Endometrial microvascular endothelial cells (primary cell): ENCODE data around the gene OR51E1. TPM values are rescaled to one million over a fixed set of nuclear protein-coding genes. Genes with fewer than 3 reads are reported as not detected.

Experiments used
- in situ Hi-C: cut with HindIII; loops from 2 replicates; pipeline ENCODE4 v1.10.0; 2017; ENCODE audit warnings: low sequenced_read_pairs, low pct_unique_long_range_greater_than_20kb; ENCODE audit errors: inconsistent ontology term
- total RNA-seq: library from RNA; depleted of rRNA; stranded (reverse); fragments of >200 nt; gene quantifications from one replicate; pipeline ENCODE4 v1.2.3, GENCODE V29; 2015; ENCODE audit errors: inconsistent ontology term

OR51E1 gene
- total RNA-seq, 1 donor from 2014 or later = not detected

DNA sequence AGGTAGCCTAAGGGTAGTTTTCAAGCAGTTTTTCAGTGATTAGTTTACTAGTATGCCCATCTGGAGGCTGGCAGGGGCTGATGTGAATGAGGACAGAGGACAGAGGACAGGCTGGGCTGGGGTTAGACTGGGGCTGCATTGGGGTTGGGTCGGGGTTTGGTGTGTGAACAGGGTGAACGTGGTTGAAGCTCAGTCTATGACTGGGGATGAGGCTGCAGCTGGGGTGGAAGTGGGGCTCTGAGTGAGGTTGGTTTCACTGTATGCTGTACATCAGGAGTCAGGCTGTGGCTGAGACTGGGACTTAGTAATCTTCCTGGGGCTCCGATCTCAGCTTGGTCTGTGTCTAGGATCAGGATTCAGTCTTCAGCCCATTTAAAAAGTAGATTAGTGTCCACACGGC is 451 bp downstream of the OR51E1 start:
- in situ Hi-C loops = no loop called here

DNA sequence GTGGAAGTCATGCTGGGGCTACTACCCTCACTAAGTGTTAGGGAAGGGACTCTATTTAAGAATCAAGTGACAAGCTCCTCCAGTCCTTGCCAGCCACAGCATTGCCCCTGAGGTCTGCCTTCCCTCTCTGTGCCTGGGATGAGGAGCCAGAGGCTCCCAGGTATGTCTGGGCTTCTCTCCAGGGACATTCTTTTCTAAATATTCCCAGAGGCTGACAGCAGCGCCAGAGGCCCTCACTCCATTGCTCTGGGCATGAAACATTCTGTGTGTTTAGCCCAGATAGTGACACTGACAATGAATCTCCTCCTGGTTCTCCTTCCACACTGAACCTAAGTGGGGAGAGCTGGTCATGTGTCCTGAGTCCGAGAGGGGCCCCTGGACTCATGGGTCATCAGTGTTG is 2.2 kb downstream of the OR51E1 start:
- in situ Hi-C loops = no loop called here

DNA sequence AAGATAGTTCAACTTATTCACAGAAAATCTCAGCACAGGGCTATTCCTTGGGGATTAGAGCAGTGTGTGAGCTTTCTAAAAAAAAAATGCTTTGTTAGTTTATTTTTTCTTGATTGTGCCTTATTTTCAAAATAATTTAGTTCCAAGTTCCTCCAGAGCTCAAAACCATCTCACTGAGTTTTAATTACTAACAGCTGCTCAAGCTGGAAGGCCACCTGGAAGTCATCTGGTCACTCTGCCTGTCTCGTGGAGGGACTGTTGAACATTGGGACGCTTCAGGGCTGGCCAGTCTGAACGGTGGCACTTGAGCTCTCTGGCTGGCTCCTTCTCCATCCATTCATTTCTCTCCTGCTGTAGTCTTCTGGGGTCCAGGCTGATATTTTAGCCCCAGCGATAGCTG is 4.0 kb downstream of the OR51E1 start:
- in situ Hi-C loops = no loop called here

DNA sequence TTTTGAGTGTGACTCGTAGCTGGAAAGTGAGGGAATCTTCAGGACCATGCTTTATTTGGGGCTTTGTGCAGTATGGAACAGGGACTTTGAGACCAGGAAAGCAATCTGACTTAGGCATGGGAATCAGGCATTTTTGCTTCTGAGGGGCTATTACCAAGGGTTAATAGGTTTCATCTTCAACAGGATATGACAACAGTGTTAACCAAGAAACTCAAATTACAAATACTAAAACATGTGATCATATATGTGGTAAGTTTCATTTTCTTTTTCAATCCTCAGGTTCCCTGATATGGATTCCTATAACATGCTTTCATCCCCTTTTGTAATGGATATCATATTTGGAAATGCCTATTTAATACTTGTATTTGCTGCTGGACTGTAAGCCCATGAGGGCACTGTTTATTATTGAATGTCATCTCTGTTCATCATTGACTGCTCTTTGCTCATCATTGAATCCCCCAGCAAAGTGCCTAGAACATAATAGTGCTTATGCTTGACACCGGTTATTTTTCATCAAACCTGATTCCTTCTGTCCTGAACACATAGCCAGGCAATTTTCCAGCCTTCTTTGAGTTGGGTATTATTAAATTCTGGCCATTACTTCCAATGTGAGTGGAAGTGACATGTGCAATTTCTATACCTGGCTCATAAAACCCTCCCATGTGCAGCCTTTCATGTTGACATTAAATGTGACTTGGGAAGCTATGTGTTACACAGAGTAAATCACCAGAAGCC is 11.0 kb downstream of the OR51E1 start:
- in situ Hi-C loops = no loop called here

DNA sequence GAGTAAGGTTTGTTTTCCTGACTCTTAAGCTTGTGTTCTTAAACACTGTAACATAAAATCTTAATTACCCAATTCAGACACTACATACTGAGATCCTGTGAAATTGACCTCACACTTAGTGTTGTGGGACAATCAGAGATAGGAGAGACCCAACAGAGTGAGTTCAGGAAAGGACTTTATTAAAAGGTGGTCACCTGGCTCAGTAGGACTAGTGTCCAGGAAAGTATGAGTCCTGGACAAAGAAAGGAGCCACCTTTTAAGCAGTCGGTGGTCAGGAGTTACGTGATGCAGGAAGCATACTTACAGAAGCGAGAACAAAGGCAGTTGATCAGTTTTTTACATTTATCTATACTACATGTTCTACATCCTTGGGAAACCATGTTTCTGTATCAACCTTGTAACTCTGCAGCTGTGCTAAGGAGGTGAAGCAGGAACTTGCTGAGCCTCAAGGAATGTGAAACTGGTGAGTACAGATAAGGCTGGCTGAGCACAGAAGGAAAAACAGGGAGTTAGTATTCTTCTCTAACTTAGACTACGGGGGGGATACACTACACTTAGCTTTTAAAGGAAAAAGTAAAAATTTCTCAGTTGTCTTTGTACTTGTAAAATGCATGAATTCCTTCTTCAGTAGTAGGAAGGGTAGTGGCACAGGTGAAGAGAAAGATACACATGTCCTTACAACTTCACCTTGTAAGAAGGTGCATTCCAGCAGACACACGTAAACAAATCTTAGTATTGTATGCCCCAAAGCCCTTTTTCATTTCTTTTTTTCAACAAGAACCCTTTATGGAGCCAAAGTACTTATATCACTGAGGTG is 15.1 kb downstream of the OR51E1 start:
- in situ Hi-C loops = no loop called here

DNA sequence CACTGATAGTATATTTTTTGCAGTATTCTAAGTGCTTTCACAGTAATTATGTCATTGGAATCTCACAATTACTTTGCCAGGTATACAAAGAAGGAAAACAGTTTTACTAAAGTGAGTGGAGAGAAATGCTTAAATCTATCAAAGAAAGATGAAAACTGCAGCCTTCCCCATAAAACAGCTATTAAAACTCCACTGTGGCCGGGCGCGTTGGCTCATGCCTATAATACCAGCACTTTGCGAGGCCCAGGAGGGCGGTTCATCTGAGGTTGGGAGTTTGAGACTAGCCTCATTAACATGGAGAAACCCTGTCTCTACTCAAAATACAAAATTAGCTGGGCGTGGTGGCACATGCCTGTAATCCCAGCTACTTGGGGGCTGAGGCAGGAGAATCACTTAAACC is 19.1 kb downstream of the OR51E1 start:
- in situ Hi-C loops = no loop called here

DNA sequence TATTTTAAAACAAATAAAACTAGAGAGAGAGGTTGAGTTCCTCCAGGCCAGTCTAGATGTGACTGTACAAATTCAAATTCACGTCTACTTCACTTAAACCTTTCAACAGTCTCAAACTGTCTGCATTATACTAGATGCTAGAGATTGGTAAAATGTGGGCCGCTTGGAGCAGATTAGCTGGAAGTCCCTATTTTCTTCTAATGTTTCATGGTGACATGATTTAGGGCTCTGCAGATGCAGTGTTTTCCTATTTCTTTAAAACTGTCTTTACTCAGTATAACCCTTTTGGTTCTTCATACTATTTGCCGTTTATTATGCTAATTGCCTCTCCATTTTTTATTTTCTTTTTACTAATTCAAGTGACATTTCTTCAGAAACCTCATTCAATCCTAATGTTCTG is 20.4 kb downstream of the OR51E1 start:
- in situ Hi-C loops = no loop called here

DNA sequence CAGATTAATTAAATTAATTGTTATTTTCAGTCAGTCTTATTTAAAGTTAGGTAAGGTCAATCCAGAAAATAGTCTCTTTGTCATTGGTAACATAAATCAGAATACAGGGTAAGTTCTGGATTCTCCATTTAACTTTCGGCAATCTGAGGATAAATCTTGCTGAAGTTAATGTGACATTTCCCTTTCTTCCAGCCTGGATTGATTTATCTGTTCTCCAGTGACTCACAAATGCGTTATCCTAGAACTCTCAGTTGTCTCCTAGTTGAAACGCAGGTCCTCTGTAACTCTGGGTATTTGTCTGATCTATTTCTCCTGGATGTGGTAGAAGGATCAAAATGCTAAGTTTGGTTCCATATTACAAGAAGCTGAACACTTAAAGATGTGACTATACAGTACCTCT is 21.0 kb downstream of the OR51E1 start:
- in situ Hi-C loops = no loop called here

DNA sequence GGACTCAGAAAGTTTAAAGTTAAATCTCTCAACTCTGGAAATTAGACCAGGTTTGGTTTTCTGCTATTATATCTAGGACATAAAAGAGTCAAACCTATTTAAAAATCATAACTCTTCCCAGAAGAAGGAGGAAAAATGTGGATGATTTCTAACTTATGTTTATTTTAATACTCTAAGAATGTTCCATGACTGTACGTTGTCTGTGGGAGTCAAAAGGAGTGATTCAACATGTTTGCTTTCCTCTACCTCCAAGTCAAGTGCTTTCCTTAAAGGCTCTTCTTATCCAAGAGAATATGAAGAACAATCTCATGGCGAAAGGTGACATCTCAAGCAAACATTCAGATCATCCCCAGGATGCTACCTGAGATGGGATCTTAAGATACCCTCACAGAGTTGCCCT is 21.6 kb downstream of the OR51E1 start:
- in situ Hi-C loops = no loop called here

DNA sequence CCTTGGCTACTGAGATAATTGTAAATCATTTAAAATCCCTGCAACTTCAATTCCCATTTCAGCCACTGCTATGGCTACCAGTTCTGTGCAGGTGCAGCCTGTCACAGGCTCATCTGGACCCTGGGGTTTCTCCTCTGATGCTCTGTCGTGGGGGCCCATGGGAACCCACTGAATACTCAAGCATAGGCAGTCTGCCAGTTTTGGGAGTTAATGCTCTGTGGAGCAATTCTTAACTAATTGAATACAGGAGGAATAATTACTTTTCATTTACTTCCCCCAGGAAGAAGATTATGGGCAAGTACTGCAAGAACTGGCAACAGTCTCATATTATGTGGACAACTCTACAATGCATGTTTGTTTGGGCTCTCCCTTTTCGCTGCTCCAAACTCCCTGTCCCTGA is 28.0 kb downstream of the OR51E1 start:
- in situ Hi-C loops = no loop called here

DNA sequence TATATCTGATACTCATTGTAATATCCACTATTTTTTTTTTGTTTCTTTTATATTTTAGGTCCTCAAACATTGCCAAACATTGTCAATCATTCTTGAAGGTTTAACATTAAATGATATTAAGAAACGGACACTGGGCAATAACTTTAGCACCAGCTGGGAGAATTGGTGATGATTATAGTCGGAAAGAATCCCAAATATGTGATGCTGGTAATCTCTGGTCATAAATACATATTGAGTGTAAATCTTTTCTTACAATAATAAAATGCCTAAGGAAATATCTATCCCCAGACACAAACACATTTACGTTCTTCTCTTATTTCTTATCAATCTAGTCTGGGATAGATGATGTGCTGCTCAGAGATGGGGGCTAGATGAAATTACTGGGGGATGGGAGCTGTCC is 28.7 kb downstream of the OR51E1 start:
- in situ Hi-C loops = no loop called here

DNA sequence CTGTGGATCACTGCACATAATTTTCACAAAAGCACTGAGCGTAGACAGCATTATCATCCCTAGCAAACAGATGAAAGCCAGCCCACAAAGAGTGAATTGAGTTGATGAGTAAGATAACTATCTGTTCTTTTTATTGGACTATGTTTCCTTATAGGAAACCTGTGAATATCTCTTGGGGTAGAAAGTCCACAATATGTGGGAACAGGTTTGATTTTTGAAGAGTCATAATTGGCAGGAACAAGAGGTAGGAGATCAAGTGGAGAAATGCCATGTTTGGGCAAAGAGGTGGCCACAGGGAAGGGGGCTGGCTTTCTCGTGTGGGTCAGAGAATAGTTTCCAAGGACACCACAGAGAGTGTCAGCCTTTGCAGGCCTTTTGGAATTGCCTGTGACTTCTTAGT is 30.0 kb downstream of the OR51E1 start:
- in situ Hi-C loops = no loop called here

DNA sequence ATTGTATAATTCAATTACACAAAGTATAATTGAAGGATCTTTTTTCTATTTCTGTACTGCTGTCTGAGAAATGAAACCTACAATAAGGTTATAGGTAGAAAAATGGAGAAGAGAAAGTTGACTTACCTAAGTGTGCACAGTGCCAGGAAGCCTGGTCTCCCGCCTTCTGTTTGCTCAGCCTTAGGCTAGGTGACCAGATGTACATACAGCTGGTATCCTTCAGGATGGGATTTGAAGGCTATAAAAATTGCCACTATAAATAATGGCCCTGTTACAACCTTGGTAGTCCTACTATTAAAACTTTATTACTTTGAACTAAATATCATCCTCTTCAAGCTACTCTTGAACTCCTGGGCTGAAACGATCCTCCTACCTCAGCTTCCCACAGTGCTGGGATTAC is 34.2 kb downstream of the OR51E1 start:
- in situ Hi-C loops = no loop called here

DNA sequence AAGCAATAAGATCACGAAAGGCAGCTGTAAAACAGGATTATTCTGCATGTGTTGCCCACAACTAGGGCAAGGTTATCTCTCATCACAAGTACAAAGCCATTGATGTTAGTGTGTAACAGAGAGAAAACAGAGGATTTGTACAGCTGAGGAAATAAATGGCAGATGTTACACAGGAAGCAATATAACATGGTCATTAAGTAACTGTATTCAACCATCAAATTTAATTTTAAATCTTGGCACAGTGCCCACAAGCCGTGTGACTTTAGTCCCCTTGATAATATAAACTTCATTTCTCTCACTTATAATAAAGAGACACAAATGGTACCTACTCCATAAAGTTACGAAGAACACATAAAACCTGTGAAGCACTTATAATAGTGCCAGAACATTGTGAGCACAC is 36.6 kb downstream of the OR51E1 start:
- in situ Hi-C loops = no loop called here

DNA sequence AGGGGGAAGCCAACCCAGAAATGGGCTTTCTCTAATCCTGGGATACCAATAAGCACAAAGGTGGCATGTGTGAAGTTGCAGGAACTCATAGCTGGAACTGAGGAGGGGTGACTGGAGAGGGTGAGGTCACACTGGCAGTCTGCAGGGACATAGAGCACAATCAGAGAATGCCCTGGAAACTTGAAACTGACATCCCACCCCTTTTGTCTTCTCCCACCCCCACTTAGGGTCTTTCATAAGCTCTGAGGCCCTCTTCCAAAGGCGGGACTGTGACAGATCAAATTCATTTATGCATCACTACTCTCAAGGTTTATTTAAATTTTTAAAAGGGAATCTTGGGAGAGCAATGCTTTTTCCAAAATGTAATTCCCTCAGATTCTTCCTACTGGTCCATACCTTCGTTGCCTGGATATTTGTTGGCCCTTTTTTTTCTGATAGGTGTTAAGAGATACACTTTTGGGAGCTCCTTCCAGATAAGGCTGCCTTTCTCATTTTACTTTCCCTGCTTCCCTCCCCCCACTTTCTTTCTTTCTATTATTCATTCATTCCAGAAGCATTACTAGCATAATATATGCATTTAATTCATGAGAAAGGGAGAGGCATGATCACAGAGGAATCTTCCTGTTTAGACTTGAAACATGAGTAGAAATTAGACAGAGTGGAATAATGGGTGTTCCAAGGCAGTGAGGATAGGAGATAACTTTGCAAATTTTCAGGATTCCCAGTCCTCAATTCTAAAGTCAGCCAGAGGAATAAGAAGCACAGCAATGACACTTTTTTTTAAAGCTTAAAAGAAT is 39.0 kb downstream of the OR51E1 start:
- in situ Hi-C loops = no loop called here

DNA sequence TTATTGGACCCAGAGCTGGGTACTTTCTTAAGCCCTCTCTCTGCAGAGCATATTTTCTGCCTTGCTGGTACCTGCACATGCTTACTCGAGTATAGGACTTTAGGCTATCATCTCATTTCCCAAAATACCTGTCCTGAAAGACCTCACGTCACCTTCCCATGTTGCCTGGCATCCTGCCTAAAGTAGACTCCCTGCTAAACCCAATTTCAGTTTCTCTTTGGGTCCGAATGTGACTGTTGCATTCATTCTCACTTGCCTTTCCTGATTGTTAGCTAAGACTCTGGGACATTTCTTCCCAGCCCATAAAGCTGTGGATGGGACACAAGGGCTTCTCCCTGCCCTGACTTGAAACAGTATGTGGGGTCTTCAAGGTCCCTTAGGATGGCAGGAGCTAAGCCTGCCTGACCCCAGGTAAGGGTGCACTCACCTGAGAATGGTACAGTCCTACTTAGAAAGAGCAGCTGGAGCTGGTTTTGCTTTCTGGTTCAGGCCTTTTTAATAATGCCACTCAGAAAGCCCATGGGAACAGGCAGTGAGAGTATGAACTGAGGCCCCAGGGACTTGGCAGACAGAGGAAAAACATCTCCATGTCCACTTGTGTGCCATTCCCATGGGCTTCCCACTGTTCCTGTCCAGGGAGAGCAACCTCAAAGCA is 41.0 kb downstream of the OR51E1 start:
- in situ Hi-C loops = no loop called here

DNA sequence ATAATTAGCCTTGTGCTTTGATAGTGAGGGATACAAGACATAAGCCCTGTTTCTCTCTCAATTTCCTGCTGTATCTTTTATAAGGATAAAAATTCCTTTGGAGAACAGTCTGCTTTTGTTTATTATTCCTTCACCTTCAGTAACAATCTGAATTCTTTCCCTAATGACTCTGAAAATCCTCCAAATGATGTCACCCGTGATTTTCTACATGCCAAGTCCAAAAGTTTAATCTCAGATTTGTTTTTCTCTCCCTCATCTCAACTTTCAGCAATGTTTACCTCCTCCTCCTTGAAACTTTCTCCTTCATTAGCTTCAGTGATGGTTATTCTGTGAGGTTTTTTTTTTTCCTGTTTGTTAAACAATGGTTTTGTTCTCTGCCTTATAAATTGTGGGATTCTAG is 51.7 kb downstream of the OR51E1 start:
- in situ Hi-C loops = no loop called here

DNA sequence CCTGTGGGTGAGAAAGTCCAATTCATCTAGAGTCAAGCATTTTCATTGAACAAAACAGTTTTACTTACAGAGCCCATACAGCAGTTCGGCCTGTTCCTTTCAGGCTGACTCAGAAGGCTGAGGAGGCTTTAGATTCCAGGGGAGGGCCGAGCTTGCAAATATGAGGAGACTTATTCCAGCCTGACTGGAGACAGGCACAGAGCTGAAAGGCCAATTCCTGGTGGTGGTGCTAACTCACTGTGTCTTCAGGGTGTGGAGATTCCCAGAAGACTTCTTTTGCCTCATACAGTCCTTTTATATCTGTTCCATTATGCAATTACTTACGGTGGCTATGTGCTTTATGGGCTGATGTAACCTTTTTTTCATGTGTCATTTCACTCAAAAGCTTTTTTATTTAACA is 53.8 kb downstream of the OR51E1 start, which contains the start of gene OR51E2:
Gene OR51E2, minus strand, starts transcription at position 269 of the 400 bp plus-strand sequence. CDS start 15,142 bp downstream, outside the sequence.
- in situ Hi-C loops = no loop called here
